OCI-LY1 (cell line): ENCODE results near the gene MYH15.

Experiments
- H2AFZ ChIP-seq: fragments of 200-600 bp; sonication (generic), shearing (Covaris generic); 2 replicates; pipeline ENCODE4 v1.6.0; 2014; ENCODE audit warnings: antibody characterized with exemption, mild to moderate bottlenecking, low read length
- H3F3A ChIP-seq: fragments of 200-600 bp; sonication (generic), shearing (Covaris generic); 2 replicates; pipeline ENCODE4 v1.6.0; 2014; ENCODE audit warnings: mild to moderate bottlenecking, antibody characterized with exemption, low read length, moderate library complexity; ENCODE audit not compliant: insufficient read depth
- H3K27ac ChIP-seq: fragments of 200-600 bp; sonication (generic); 2 replicates; pipeline ENCODE4 v1.5.1; 2014; ENCODE audit warnings: low read length, mixed run types, mild to moderate bottlenecking, low read depth; ENCODE audit not compliant: poor library complexity, severe bottlenecking
- H3K27me3 ChIP-seq: fragments of 200-600 bp; sonication (generic); 2 replicates; pipeline ENCODE4 v1.6.0; 2014; ENCODE audit warnings: antibody characterized with exemption, mild to moderate bottlenecking, low read length, moderate library complexity; ENCODE audit not compliant: insufficient read depth
- H3K36me3 ChIP-seq: fragments of 200-600 bp; sonication (generic); 2 replicates; pipeline ENCODE4 v1.6.1; 2014; ENCODE audit warnings: mild to moderate bottlenecking, antibody characterized with exemption, low read length, moderate library complexity, mixed read lengths; ENCODE audit not compliant: insufficient read depth
- H3K4me1 ChIP-seq: fragments of 200-600 bp; sonication (generic); 2 replicates; pipeline ENCODE4 v1.5.1; 2014; ENCODE audit warnings: mild to moderate bottlenecking, low read length, moderate library complexity; ENCODE audit not compliant: insufficient read depth, severe bottlenecking
- H3K4me2 ChIP-seq: fragments of 200-600 bp; sonication (generic), shearing (Covaris generic); 2 replicates; pipeline ENCODE4 v1.6.1; 2014; ENCODE audit warnings: low read length
- H3K4me3 ChIP-seq: fragments of 200-600 bp; sonication (generic); 2 replicates; pipeline ENCODE4 v1.5.1; 2014; ENCODE audit warnings: low read length, low read depth, mild to moderate bottlenecking, mixed read lengths; ENCODE audit not compliant: poor library complexity, severe bottlenecking
- H3K79me2 ChIP-seq: fragments of 200-600 bp; shearing (Covaris generic); 2 replicates; pipeline ENCODE4 v1.6.1; 2016; ENCODE audit warnings: mixed run types, low read length, mixed read lengths; ENCODE audit not compliant: insufficient read depth
- H3K9ac ChIP-seq: fragments of 200-600 bp; sonication (generic), shearing (Covaris generic); 2 replicates; pipeline ENCODE4 v1.6.1; 2014; ENCODE audit warnings: mild to moderate bottlenecking, low read length, mixed read lengths
- H3K9me2 ChIP-seq: fragments of 200-600 bp; sonication (generic), shearing (Covaris generic); 2 replicates; pipeline ENCODE4 v1.6.1; 2014; ENCODE audit warnings: low read depth, mild to moderate bottlenecking, low read length, mixed read lengths
- H3K9me3 ChIP-seq: fragments of 200-600 bp; shearing (Covaris generic); 2 replicates; pipeline ENCODE4 v1.6.1; 2014; ENCODE audit warnings: low read length, mixed read lengths
- H4K20me1 ChIP-seq: fragments of 200-600 bp; sonication (generic), shearing (Covaris generic); 2 replicates; pipeline ENCODE4 v1.6.0; 2016; ENCODE audit warnings: mild to moderate bottlenecking, low read length; ENCODE audit not compliant: insufficient read depth
- CTCF ChIP-seq: fragments of 200-600 bp; sonication (generic), shearing (Covaris generic); IDR thresholded peaks from 2 replicates; pipeline ENCODE4 v1.5.1; 2017; ENCODE audit warnings: mild to moderate bottlenecking, antibody characterized with exemption, low read length, moderate library complexity, mixed read lengths
- EZH2 ChIP-seq: fragments of 200-600 bp; sonication (generic), shearing (Covaris generic); IDR thresholded peaks from 2 replicates; pipeline ENCODE4 v1.8.0; 2017; ENCODE audit warnings: borderline replicate concordance, mixed run types, mild to moderate bottlenecking, antibody characterized with exemption, low read length, moderate library complexity, mixed read lengths

The MYH15 gene

GRCh38 chr3:108501535-108501934 is 8.9 kb downstream of the MYH15 start:
- H3K9me2 ChIP-seq = no peaks in the 10 kb centered on the region
- no peak overlapping the region for H3K9ac ChIP-seq
- no peak overlapping the region for H3K27ac ChIP-seq
- no peaks in the 10 kb centered on the region for H3K36me3 ChIP-seq
- no peak overlapping the region for H2AFZ ChIP-seq
- H3K4me3 ChIP-seq = no peak overlapping the region
- TF ChIP-seq CTCF = no peak
- TF ChIP-seq EZH2 = no peak
- H3K4me2 ChIP-seq = no peak overlapping the region
- H3K79me2 ChIP-seq = no peaks in the 10 kb centered on the region
- no peaks in the 10 kb centered on the region for H3K9me3 ChIP-seq
- no peaks in the 10 kb centered on the region for H3K4me1 ChIP-seq
- H3F3A ChIP-seq = no peaks in the 10 kb centered on the region
- no peaks in the 10 kb centered on the region for H4K20me1 ChIP-seq
- no peaks in the 10 kb centered on the region for H3K27me3 ChIP-seq

- Histone ChIP-seq H3K9me2 (no peaks in the 10 kb centered on the region), H3K9me3 (no peaks in the 10 kb centered on the region), H3K4me2 (no peak overlapping the region), H3K79me2 (no peaks in the 10 kb centered on the region), H4K20me1 (no peaks in the 10 kb centered on the region), H3K9ac (no peak overlapping the region), H3F3A (no peaks in the 10 kb centered on the region), H3K36me3 (no peaks in the 10 kb centered on the region), H3K4me3 (no peak overlapping the region), H2AFZ (no peak overlapping the region), H3K27ac (no peak overlapping the region), H3K27me3 (no peaks in the 10 kb centered on the region), H3K4me1 (no peaks in the 10 kb centered on the region)
- no peak for TF ChIP-seq CTCF
- TF ChIP-seq EZH2 = no peak
Observed at GRCh38 chr3:108500728-108501127, 9.7 kb downstream of the MYH15 start.

GRCh38 chr3:108497271-108497670 is 13.1 kb downstream of the MYH15 start:
- Histone ChIP-seq H3K4me3 (no peak overlapping the region), H2AFZ (no peak overlapping the region), H3K27me3 (no peaks in the 10 kb centered on the region), H3K27ac (no peak overlapping the region), H3F3A (no peaks in the 10 kb centered on the region), H3K4me1 (no peaks in the 10 kb centered on the region), H3K9ac (no peak overlapping the region), H4K20me1 (no peaks in the 10 kb centered on the region), H3K4me2 (no peak overlapping the region), H3K36me3 (no peaks in the 10 kb centered on the region), H3K9me2 (no peaks in the 10 kb centered on the region), H3K79me2 (no peaks in the 10 kb centered on the region), H3K9me3 (no peaks in the 10 kb centered on the region)
- no peak for TF ChIP-seq EZH2
- no peak for TF ChIP-seq CTCF
